Measurements from ENCODE around the gene S100PBP. TPM values are rescaled to one million over a fixed set of nuclear protein-coding genes. Genes with fewer than 3 reads are reported as not detected.

The S100PBP gene
- polyA plus RNA-seq, 1 of the 3 experiments (the other 2 are of a cell fraction): 13.2 TPM

DNA sequence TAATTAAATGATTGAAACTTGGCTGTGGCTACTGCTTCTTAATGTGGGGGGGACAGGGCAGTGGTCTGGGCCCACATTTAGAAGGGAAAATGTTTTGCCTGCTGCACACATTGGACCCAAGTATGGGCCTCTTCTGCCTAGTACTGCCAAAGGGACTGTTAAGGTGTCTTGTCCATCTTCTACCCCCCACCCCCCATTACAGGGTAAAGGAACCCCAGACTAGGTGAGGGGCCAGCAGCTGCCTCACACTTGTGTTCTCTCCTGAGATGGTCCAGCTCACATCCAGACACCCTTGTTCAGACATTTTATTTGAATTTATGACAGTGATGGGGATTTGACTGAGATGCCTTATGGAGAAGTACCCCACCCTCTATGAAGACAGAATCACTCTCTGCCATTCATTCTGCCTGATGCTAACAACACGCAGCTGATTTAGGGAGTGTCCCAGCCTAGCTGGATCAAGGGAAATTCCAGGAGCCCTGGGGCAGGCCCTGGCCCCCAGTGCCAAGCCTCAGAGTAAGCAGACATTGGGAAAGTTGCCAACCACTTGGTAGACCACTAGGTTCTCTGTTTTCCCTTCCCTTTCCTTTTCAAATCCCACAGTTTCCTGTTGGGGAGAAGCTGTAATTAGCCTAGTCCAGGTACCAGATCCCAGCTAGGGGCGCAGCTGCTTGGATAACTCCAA lies 42.4 kb upstream of the S100PBP start:
- POLR2A ChIA-PET: interaction anchor here (0.9 to 2.3 kb wide), 4 partner anchors 10 to 42 kb away, joined by 3 to 7 read pairs (median 3); partner anchors contain the start of genes S100PBP and YARS1

More for the DNA sequence above, 42.4 kb upstream of the S100PBP start:
- Histone ChIP-seq H3K9me2 (no peaks in the 10 kb centered on the region), H3F3A (replicated peaks; ENCODE audit: insufficient read depth) (peaks cover 47% of the 10 kb centered on the region), H3K79me2 (ENCODE audit: insufficient read depth) (no peaks in the 10 kb centered on the region), H3K9ac (peak overlapping the region; percentile 43; the same call in 1 of the 2 replicates), H2AFZ (ENCODE audit: low read depth) (no peak overlapping the region), H3K4me3 (ENCODE audit: low read depth in 2 of 2, low read length in 1 of 2) (peak overlapping the region in 1 of 2 experiments; percentile 11; a peak in 2 of 4 replicates), H3K9me3 (no peaks in the 10 kb centered on the region), H3K36me3 (replicated peaks in 1 of 2; ENCODE audit: control insufficient read depth in 1 of 2, insufficient read depth in 2 of 2, low read length in 1 of 2) (peaks cover 39 to 42% of the 10 kb centered on the region in 2 experiments), H3K4me2 (peak overlapping the region; percentile 67), H4K20me1 (ENCODE audit: insufficient read depth) (peaks cover 6% of the 10 kb centered on the region; the same call in 1 of the 2 replicates), H3K27ac (ENCODE audit: low read depth in 2 of 2, low read length in 1 of 2) (peak overlapping the region; percentile 85 to 95), H3K27me3 (ENCODE audit: insufficient read depth) (no peaks in the 10 kb centered on the region), H3K4me1 (ENCODE audit: control insufficient read depth in 1 of 2, insufficient read depth in 2 of 2, low read depth in 1 of 2, low read length in 1 of 2) (peaks cover 16 to 26% of the 10 kb centered on the region in 2 experiments)
- CTCF ChIA-PET: interaction anchor here (0.6 to 19.0 kb wide), 17 partner anchors 8 to 374 kb away, joined by 3 to 392 read pairs (median 5); partner anchors contain the start of genes S100PBP, SYNC and YARS1
- WGBS (ENCODE audit: low lambda C conversion rate): 4% methylated on average over 2 of the region's 2 CpGs
- peak; percentile 16; the same call in 1 of the 2 replicates for TF ChIP-seq FOSL2 (IDR thresholded peaks at IDR 0.05; ENCODE audit: borderline replicate concordance, low read depth)
- TF ChIP-seq, protein P1, sequence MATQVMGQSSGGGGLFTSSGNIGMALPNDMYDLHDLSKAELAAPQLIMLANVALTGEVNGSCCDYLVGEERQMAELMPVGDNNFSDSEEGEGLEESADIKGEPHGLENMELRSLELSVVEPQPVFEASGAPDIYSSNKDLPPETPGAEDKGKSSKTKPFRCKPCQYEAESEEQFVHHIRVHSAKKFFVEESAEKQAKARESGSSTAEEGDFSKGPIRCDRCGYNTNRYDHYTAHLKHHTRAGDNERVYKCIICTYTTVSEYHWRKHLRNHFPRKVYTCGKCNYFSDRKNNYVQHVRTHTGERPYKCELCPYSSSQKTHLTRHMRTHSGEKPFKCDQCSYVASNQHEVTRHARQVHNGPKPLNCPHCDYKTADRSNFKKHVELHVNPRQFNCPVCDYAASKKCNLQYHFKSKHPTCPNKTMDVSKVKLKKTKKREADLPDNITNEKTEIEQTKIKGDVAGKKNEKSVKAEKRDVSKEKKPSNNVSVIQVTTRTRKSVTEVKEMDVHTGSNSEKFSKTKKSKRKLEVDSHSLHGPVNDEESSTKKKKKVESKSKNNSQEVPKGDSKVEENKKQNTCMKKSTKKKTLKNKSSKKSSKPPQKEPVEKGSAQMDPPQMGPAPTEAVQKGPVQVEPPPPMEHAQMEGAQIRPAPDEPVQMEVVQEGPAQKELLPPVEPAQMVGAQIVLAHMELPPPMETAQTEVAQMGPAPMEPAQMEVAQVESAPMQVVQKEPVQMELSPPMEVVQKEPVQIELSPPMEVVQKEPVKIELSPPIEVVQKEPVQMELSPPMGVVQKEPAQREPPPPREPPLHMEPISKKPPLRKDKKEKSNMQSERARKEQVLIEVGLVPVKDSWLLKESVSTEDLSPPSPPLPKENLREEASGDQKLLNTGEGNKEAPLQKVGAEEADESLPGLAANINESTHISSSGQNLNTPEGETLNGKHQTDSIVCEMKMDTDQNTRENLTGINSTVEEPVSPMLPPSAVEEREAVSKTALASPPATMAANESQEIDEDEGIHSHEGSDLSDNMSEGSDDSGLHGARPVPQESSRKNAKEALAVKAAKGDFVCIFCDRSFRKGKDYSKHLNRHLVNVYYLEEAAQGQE (IDR thresholded peaks at IDR 0.05; ENCODE audit: low read depth, low read length): no peak
- TF ChIP-seq RXRA (IDR thresholded peaks at IDR 0.05; ENCODE audit: borderline replicate concordance, low read depth): peak; percentile 20; the same call in 1 of the 2 replicates
- no peak for TF ChIP-seq TAF1 (IDR thresholded peaks at IDR 0.05; ENCODE audit: borderline replicate concordance, low read depth, low read length)
- TF ChIP-seq MXI1 (IDR thresholded peaks at IDR 0.05; ENCODE audit: low read depth, low read length): peak; percentile 41; the same call in 1 of the 2 replicates
- TF ChIP-seq RAD21 (IDR thresholded peaks at IDR 0.05; ENCODE audit: low read length): peak; percentile 11; the same call in 1 of the 2 replicates
- TF ChIP-seq, protein P2, sequence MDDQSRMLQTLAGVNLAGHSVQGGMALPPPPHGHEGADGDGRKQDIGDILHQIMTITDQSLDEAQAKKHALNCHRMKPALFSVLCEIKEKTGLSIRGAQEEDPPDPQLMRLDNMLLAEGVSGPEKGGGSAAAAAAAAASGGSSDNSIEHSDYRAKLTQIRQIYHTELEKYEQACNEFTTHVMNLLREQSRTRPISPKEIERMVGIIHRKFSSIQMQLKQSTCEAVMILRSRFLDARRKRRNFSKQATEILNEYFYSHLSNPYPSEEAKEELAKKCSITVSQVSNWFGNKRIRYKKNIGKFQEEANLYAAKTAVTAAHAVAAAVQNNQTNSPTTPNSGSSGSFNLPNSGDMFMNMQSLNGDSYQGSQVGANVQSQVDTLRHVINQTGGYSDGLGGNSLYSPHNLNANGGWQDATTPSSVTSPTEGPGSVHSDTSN (IDR thresholded peaks at IDR 0.05): peak; percentile 50; the same call in 1 of the 2 replicates
- peak; percentile 14; the same call in 1 of the 2 replicates for TF ChIP-seq JUND (IDR thresholded peaks at IDR 0.05)
- peak; percentile 80 for TF ChIP-seq NFIC (IDR thresholded peaks at IDR 0.05; ENCODE audit: borderline replicate concordance)
- peak in 1 of 2 experiments; percentile 25; a peak in 1 of 4 replicates for TF ChIP-seq EP300 (IDR thresholded peaks at IDR 0.05; ENCODE audit: borderline replicate concordance in 1 of 2, low read depth in 1 of 2, low read length in 1 of 2)
- TF ChIP-seq TEAD4 (IDR thresholded peaks at IDR 0.05; ENCODE audit: borderline replicate concordance, insufficient read depth): no peak; the same call in 1 of the 2 replicates
- peak; percentile 70 for DNase-seq

Data from SK-N-SH (cell line).